OCI-M2 (cell line): ENCODE data around the gene PDE7B.
"Not testable (repeated sequence)": the region's sequence is repeated elsewhere in the genome, so short reads cannot be mapped to it uniquely, and the experiment has no call there.

Source experiments
- DNase-seq: peaks from one replicate; lab custom pipeline; 2025; ENCODE audit not compliant: unreplicated experiment; lab: John Stamatoyannopoulos, UW

The PDE7B gene

GRCh38 chr6:136175873-136176272, 324.4 kb downstream of the PDE7B start:
- no peak for DNase-seq

- DNase-seq = no peak
Measured at GRCh38 chr6:136178749-136179148, 327.2 kb downstream of the PDE7B start.

- no peak for DNase-seq
Measured at GRCh38 chr6:136180704-136181511, 329.4 kb downstream of the PDE7B start.

GRCh38 chr6:136181512-136181833, 330.0 kb downstream of the PDE7B start:
- DNase-seq = no peak

- no peak for DNase-seq
Measured at GRCh38 chr6:136181861-136182260, 330.4 kb downstream of the PDE7B start.

DNA sequence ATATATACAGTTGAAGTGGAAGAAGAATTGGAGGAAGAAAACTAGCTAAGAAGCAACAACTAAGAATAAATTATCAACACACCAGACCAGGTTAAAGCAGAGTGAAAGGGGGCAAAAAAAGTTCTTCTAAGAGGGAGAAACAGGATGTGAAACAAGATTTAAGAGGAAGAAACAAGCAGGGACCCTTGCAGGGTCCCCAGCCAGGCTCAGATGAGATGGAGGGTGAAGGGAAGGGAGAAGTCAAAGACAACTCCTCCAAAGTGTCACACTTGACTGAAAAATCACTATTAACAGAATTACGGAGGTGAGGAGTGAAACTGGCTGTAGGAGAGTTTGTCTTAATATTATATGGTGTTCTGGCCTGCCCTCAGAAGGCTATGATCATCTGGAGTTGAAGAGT, 333.2 kb downstream of the PDE7B start:
- no peak for DNase-seq

- DNase-seq = no peak
Measured at GRCh38 chr6:136186363-136186762, 334.9 kb downstream of the PDE7B start.

DNA sequence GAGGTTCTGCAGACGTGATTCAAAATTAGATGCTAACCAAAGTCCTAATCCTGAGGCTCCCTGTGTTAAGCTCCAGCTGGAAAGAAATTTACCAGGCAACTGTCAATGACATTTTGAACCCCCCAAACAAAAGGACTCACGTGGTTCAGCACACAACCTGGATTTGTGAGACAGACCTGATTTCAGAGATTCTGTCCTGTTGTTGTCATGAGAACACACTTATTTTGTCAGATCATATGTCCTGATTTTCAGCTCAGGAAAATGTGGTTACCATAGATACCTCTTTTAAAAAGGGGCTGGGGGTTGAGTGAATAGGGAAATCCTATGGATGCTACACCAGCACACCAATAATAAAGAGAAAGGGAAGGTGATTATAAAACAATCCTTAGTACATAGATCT, 337.0 kb downstream of the PDE7B start:
- DNase-seq = no peak

- no peak for DNase-seq
Measured at GRCh38 chr6:136189104-136189503, 337.6 kb downstream of the PDE7B start.

DNA sequence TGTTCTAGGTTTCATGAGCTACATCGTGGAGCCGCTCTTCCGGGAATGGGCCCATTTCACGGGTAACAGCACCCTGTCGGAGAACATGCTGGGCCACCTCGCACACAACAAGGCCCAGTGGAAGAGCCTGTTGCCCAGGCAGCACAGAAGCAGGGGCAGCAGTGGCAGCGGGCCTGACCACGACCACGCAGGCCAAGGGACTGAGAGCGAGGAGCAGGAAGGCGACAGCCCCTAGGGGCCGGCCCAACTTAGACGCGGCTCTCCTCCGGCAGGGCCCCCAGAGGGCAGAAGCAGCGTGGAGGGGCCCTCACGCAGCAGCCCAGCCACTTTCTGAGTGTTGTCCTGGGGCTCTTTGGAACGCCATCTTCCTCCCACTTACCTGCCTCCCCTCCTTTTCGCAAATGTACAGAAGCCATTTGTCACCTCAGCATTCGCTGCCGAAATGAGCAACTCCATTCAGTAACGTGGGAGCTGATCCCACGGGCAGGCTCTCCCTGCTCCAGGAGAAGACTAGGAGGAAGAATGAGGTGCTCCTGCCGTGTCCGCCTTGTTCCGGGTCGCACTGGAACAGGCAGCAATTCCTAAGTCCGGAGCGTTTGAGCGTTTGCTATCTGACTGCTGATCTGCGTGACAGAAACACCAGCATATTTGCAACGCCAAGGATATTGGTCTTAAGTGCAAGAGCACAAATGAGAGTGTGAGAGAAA, 340.3 kb downstream of the PDE7B start:
- no peak for DNase-seq

- no peak for DNase-seq
Measured at GRCh38 chr6:136192902-136193301, 341.4 kb downstream of the PDE7B start.

DNA sequence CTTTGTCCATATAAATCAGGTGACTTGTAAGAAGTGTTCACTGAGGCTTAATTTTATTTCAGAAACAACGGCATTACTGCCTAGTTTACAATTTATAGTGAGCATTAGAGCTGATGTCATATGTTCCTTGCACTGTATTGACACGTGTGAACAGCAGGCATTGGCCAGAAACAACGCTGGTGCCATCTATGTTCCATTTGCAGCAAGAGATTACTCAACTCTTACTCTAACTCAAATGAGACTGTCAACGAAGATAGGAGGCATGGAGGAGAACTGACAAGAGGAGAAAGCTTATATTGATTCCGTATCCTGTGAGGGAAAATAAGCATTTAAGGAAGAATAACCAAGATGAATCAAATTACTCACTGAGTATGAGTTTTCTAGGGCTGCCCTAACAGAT, 350.2 kb downstream of the PDE7B start:
- DNase-seq = no peak

GRCh38 chr6:136208783-136209182, 357.3 kb downstream of the PDE7B start:
- DNase-seq = no peak

GRCh38 chr6:136209496-136209895, 358.0 kb downstream of the PDE7B start:
- no peak for DNase-seq

GRCh38 chr6:136210398-136211165, 359.1 kb downstream of the PDE7B start:
- DNase-seq = no peak

- no peak for DNase-seq
Measured at GRCh38 chr6:136212608-136213007, 361.1 kb downstream of the PDE7B start.

GRCh38 chr6:136213012-136213539, 361.6 kb downstream of the PDE7B start:
- DNase-seq = no peak

DNA sequence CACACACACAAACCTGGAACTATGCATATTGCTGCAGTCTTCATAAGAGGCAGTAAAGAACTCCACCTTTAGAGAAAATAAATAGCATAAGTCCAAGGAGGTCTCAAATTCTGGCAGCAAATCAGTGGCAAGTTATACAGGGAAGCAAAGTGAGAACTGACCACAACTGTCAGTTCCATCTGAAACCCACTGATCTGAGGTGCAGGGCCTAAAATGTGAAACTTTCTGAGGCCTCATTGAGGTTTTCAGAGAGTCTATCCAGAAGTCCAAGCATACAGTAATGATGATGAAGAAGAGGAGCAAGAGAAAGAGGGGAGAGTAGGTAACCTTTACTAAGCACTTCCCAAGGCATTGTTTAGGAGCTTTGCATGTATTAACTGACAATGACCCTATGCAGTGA, 362.4 kb downstream of the PDE7B start:
- DNase-seq = no peak

- DNase-seq = no peak
Measured at GRCh38 chr6:136216503-136217401, 365.3 kb downstream of the PDE7B start.

GRCh38 chr6:136224974-136225373, 373.5 kb downstream of the PDE7B start:
- not testable (repeated sequence) for DNase-seq

DNA sequence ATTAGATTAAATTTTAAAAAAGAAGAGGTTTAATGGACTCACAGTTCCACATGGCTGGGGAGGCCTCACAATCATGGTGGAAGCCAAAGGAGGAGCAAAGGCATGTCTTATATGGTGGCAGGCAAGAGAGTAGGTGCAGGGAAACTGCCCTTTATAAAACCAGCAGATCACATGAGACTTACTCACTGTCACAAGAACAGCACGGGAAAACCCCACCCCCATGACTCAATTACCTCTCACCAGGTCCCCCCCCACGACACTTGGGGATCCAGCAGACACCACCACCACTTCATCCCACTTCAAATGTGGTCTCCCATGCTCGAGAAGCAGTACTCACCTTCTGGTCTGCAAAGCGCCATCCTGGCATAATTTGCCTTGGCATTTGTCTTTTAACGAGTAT, 374.0 kb downstream of the PDE7B start:
- DNase-seq = no peak
